ENCODE results near the gene CTNNA2.

The CTNNA2 gene

DNA sequence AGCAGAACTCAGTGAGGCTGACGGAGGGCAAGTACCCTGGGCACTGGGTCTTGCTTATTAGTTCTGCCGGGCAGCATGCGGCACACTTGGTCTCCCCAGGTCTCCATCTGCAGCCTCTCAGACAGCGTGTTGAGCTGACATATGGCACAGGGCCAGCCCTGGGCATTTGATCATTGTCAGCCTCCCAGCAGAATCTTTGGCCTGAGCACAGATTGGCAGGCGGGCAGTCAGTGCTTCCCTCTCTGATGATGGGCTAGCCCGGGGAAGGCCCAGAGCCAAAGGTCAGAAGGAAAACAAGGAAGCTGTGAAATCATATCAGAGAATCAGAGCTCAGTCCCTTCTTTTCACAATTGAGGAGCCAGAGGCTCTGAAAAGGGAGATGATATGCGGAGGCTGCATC, 941.8 kb downstream of the CTNNA2 start:
- DNase-seq (ENCODE audit: low read depth in 2 of 2) = no peak
- TF ChIP-seq, protein P1, sequence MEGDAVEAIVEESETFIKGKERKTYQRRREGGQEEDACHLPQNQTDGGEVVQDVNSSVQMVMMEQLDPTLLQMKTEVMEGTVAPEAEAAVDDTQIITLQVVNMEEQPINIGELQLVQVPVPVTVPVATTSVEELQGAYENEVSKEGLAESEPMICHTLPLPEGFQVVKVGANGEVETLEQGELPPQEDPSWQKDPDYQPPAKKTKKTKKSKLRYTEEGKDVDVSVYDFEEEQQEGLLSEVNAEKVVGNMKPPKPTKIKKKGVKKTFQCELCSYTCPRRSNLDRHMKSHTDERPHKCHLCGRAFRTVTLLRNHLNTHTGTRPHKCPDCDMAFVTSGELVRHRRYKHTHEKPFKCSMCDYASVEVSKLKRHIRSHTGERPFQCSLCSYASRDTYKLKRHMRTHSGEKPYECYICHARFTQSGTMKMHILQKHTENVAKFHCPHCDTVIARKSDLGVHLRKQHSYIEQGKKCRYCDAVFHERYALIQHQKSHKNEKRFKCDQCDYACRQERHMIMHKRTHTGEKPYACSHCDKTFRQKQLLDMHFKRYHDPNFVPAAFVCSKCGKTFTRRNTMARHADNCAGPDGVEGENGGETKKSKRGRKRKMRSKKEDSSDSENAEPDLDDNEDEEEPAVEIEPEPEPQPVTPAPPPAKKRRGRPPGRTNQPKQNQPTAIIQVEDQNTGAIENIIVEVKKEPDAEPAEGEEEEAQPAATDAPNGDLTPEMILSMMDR (IDR thresholded peaks at IDR 0.05; ENCODE audit: low read depth, low read length) = no peak
- no peak overlapping the region for H3K4me3 ChIP-seq (replicated peaks in 1 of 2; ENCODE audit: low read depth in 2 of 2, low read length in 2 of 2)

DNA sequence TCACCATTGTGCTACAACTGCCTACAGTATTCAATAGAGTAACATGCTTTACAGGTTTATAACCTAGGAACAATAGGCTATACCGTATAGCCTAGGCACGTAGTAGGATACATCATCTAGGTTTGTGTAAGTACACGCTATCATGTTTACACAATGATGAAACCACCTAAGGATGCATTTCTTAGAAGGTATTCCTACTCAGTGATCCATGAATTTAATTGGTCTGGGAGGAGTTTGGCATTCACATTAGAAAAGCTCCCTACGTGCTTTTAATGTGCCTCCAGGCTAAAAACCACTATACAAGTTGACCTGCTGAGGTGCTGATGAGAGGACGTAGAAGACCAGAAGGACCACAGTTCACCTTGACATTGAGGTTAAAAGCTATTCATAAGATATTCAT, 946.2 kb downstream of the CTNNA2 start:
- TF ChIP-seq, protein P1 (IDR thresholded peaks at IDR 0.05; ENCODE audit: low read depth, low read length) = no peak
- H3K4me3 ChIP-seq (replicated peaks in 1 of 2; ENCODE audit: low read depth in 2 of 2, low read length in 2 of 2) = no peak overlapping the region
- no peak for DNase-seq (ENCODE audit: low read depth in 2 of 2)

DNA sequence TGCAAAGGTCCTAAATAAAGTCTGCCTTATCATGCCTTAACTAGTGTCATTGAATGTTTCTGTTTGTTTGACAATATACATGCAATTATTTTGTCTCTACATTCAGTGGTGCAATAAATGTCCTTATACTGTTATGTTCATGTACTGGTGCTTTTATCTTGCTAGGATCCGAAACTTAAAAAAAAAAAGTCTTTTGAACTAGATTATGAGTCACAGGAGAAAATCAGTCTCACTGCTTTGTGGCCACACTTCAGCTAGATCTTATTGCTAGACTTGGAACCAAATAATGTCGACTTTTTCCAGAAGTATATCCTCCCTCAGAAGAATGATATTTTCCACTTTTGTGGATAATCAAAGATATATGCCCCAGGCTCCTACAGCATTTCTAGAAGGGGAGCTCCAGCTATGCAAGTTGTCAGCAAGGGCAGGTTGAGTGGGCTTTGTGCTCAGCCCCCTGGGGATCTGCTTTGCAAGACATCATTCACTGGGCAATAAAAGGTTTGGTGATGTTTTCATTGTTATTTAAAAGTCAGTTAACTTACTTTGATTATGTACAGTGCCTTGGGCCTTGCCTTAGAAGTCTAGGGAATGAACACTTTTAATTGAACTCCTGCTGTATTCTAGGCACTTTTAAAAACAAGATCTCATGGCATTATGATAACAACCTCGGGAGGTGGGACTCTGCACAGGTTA, 948.8 kb downstream of the CTNNA2 start:
- H3K4me3 ChIP-seq (replicated peaks in 1 of 2; ENCODE audit: low read depth in 2 of 2, low read length in 2 of 2) = no peak overlapping the region
- TF ChIP-seq, protein P1 (IDR thresholded peaks at IDR 0.05; ENCODE audit: low read depth, low read length) = no peak
- DNase-seq (ENCODE audit: low read depth in 2 of 2) = no peak

DNA sequence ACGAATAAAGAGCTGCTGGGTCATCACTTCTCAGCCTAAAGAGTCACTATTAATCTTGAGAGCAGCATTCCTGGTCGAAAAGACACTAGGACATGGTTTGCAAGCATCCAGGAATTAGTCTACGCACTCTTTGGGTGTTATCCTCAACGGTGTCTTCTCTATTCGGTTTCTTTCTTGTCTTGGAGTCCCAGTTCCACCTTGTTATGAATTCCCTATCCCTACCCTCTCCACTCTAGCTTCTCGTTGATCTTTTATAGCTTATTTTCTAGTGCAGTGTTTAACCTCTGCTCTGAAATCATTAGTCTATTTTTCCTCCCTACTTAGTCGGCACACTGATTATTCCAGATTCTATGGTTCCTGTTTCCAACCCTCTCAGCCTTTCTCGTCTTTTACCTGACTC, 949.8 kb downstream of the CTNNA2 start:
- no peak overlapping the region for H3K4me3 ChIP-seq (replicated peaks in 1 of 2; ENCODE audit: low read depth in 2 of 2, low read length in 2 of 2)
- DNase-seq (ENCODE audit: low read depth in 2 of 2) = no peak
- TF ChIP-seq, protein P1 (IDR thresholded peaks at IDR 0.05; ENCODE audit: low read depth, low read length) = no peak

DNA sequence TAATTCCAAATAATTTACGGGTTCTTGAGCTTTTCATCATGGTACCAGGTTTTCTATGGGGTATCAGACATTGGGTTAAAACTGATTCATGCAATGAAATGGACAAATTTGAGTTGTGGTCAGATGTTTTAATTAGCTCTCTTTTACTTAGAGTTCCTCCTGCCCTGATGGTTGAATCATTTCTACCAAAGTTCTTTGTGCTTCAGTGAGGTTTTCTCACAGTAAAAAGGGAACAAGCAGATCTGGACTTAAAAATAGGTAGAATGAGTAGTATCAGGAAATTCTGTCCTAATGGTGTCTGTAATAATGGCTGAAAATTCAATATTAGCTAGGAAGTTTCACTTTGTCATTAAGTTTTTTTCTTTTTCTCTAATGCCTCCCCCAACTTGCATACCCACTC, 951.4 kb downstream of the CTNNA2 start:
- DNase-seq (ENCODE audit: low read depth in 2 of 2) = no peak
- TF ChIP-seq, protein P1 (IDR thresholded peaks at IDR 0.05; ENCODE audit: low read depth, low read length) = no peak
- no peak overlapping the region for H3K4me3 ChIP-seq (replicated peaks in 1 of 2; ENCODE audit: low read depth in 2 of 2, low read length in 2 of 2)

DNA sequence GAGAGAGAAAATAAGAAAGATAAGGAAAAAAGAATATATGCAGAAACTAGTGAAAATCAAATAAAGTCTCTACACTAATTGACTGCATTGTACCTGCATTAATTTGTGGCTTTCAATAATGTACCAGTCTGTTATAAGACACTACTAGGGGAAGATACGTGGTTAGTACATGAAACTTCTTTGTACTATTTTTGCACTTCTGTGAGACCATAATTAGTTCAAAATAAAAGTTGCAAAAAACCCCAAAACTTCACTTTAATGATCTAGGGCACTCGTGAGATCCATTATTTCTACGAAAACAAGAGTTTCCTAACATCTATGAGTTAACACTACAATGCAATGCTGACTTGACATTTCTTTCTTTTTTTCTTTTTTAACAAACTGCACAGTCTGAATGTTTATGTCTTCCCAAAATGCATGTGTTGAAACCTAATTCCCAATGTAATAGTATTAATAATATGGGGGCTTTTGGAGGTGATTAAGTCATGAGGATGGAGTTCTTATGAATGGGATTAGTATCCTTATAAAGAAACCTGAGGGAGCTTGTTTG, 954.5 kb downstream of the CTNNA2 start:
- no peak for DNase-seq (ENCODE audit: low read depth in 2 of 2)
- TF ChIP-seq, protein P1 (IDR thresholded peaks at IDR 0.05; ENCODE audit: low read depth, low read length) = no peak
- no peak overlapping the region for H3K4me3 ChIP-seq (replicated peaks in 1 of 2; ENCODE audit: low read depth in 2 of 2, low read length in 2 of 2)

All from cardiac fibroblast (primary cell).